ENCODE data around the gene LPAR1. TPM values are rescaled to one million over a fixed set of nuclear protein-coding genes. Genes with fewer than 3 reads are reported as not detected.

LPAR1 gene
- total RNA-seq, 1 donor from 2014 or later, result 16.8 TPM

- TF ChIP-seq CTCF (IDR thresholded peaks at IDR 0.05; ENCODE audit: insufficient read depth, low read length, severe bottlenecking), result no peak
- no peak for FAIRE-seq
- no peak overlapping the region for H3K4me3 ChIP-seq (ENCODE audit: low read depth, low read length)
- no peaks in the 10 kb centered on the region for H3K36me3 ChIP-seq (ENCODE audit: control insufficient read depth, insufficient read depth, low read length)
- H3K27me3 ChIP-seq (ENCODE audit: control insufficient read depth, insufficient read depth, low read length), result no peaks in the 10 kb centered on the region
- no peak for DNase-seq (ENCODE audit: low read depth)
These were observed 30.9 kb upstream of the LPAR1 start for GRCh38 chr9:111069183-111069582.

- FAIRE-seq, result no peak
- Histone ChIP-seq H3K36me3 (ENCODE audit: control insufficient read depth, insufficient read depth, low read length) (no peaks in the 10 kb centered on the region), H3K27me3 (ENCODE audit: control insufficient read depth, insufficient read depth, low read length) (no peaks in the 10 kb centered on the region), H3K4me3 (ENCODE audit: low read depth, low read length) (no peak overlapping the region)
- DNase-seq (ENCODE audit: low read depth), result no peak
- TF ChIP-seq CTCF (IDR thresholded peaks at IDR 0.05; ENCODE audit: insufficient read depth, low read length, severe bottlenecking), result no peak
These were observed 30.5 kb upstream of the LPAR1 start for GRCh38 chr9:111068771-111069170.

GRCh38 chr9:111068383-111068730, 30.1 kb upstream of the LPAR1 start:
- FAIRE-seq, result no peak

GRCh38 chr9:111066468-111066867, 28.2 kb upstream of the LPAR1 start:
- FAIRE-seq (no peak), DNase-seq (ENCODE audit: low read depth) (no peak)
- Histone ChIP-seq H3K4me3 (ENCODE audit: low read depth, low read length) (no peak overlapping the region), H3K36me3 (ENCODE audit: control insufficient read depth, insufficient read depth, low read length) (no peaks in the 10 kb centered on the region), H3K27me3 (ENCODE audit: control insufficient read depth, insufficient read depth, low read length) (no peaks in the 10 kb centered on the region)
- no peak for TF ChIP-seq CTCF (IDR thresholded peaks at IDR 0.05; ENCODE audit: insufficient read depth, low read length, severe bottlenecking)

More at GRCh38 chr9:111068383-111068730, 30.1 kb upstream of the LPAR1 start:
- no peak for TF ChIP-seq CTCF (IDR thresholded peaks at IDR 0.05; ENCODE audit: insufficient read depth, low read length, severe bottlenecking)
- no peaks in the 10 kb centered on the region for H3K27me3 ChIP-seq (ENCODE audit: control insufficient read depth, insufficient read depth, low read length)
- DNase-seq (ENCODE audit: low read depth), result no peak
- H3K4me3 ChIP-seq (ENCODE audit: low read depth, low read length), result no peak overlapping the region
- no peaks in the 10 kb centered on the region for H3K36me3 ChIP-seq (ENCODE audit: control insufficient read depth, insufficient read depth, low read length)

- FAIRE-seq (no peak), DNase-seq (ENCODE audit: low read depth) (no peak)
- Histone ChIP-seq H3K36me3 (ENCODE audit: control insufficient read depth, insufficient read depth, low read length) (no peaks in the 10 kb centered on the region), H3K27me3 (ENCODE audit: control insufficient read depth, insufficient read depth, low read length) (no peaks in the 10 kb centered on the region), H3K4me3 (ENCODE audit: low read depth, low read length) (no peak overlapping the region)
- TF ChIP-seq CTCF (IDR thresholded peaks at IDR 0.05; ENCODE audit: insufficient read depth, low read length, severe bottlenecking), result no peak
These were observed 27.1 kb upstream of the LPAR1 start for GRCh38 chr9:111065414-111065813.

GRCh38 chr9:111064160-111064837, 26.0 kb upstream of the LPAR1 start:
- no peak overlapping the region for H3K4me3 ChIP-seq (ENCODE audit: low read depth, low read length)
- no peak for DNase-seq (ENCODE audit: low read depth)
- no peaks in the 10 kb centered on the region for H3K27me3 ChIP-seq (ENCODE audit: control insufficient read depth, insufficient read depth, low read length)
- no peaks in the 10 kb centered on the region for H3K36me3 ChIP-seq (ENCODE audit: control insufficient read depth, insufficient read depth, low read length)
- no peak for FAIRE-seq
- no peak for TF ChIP-seq CTCF (IDR thresholded peaks at IDR 0.05; ENCODE audit: insufficient read depth, low read length, severe bottlenecking)
